ENCODE results near the gene PPP1R1B. TPM values are rescaled to one million over a fixed set of nuclear protein-coding genes. Genes with fewer than 3 reads are reported as not detected.

Gene PPP1R1B
- total and polyA plus RNA-seq, 9 of the 15 experiments (the other 6 are each of a cell fraction or from before 2014, with no cell fraction given): 0.07 to 0.18 (median 0.10) TPM; not detected in 4

- TF ChIP-seq ZNF318 (IDR thresholded peaks at IDR 0.05; ENCODE audit: borderline replicate concordance in 1 of 2, low read depth in 1 of 2): no peak
- TF ChIP-seq POLR2AphosphoS5 (IDR thresholded peaks at IDR 0.05; ENCODE audit: control insufficient read depth, insufficient read depth, low read depth, low read length): no peak
- TF ChIP-seq POLR2G (IDR thresholded peaks at IDR 0.05; ENCODE audit: low read depth, low read length): peak; percentile 88
- TF ChIP-seq MBD1 (CRISPR knock-in tag; IDR thresholded peaks at IDR 0.05): no peak
- TF ChIP-seq ARID3B (CRISPR knock-in tag; IDR thresholded peaks at IDR 0.05; ENCODE audit: borderline replicate concordance): no peak
- no peak for TF ChIP-seq KLF16 (IDR thresholded peaks at IDR 0.05)
- TF ChIP-seq CEBPB (tag; IDR thresholded peaks at IDR 0.05): no peak
- TF ChIP-seq ZNF41 (CRISPR knock-in tag; conservative IDR thresholded peaks at IDR 0.05): no peak
- peak; percentile 74 for TF ChIP-seq HBP1 (CRISPR knock-in tag; IDR thresholded peaks at IDR 0.05)
- no peak for TF ChIP-seq GABPB2 (CRISPR knock-in tag; conservative IDR thresholded peaks at IDR 0.05)
- peak; percentile 41; the same call in 1 of the 2 replicates for TF ChIP-seq SOX6 (IDR thresholded peaks at IDR 0.05)
- no peak for TF ChIP-seq BMI1 (IDR thresholded peaks at IDR 0.05; ENCODE audit: low read length)
- no peak for TF ChIP-seq NR3C1 (CRISPR knock-in tag; IDR thresholded peaks at IDR 0.05)
- TF ChIP-seq XRCC3 (IDR thresholded peaks at IDR 0.05): no peak
Observed at GRCh38 chr17:39667945-39668924, 41.5 kb downstream of the PPP1R1B start, which contains the start of gene PNMT (continued).
